ENCODE data around the gene MARCHF10.

DNA sequence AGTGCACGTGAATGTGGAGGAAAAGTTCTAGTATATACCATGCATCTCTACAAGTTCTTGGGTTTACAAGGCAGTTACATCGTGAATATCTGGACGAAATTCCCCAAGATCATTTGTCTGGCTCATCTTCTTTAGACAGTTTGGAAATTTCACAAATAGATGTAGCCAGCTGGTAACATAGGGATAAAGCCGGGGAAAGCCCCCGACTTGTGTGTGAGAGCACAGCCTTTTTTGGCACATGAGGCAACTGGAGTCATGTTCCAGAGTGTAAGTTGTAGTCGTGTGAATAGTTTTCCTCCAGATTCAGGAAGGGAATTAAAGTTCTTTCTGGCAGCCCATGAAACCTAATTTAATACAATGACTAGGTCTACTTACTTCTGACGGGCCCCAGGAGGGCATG lies 62.3 kb downstream of the MARCHF10 start:
- TF ChIP-seq CTCF (IDR thresholded peaks at IDR 0.05) = no peak
- no peak for TF ChIP-seq POLR2A (IDR thresholded peaks at IDR 0.05)
